Heart right ventricle (tissue), 16 donors: ENCODE measurements around the gene DDX60. TPM values are rescaled to one million over a fixed set of nuclear protein-coding genes. Genes with fewer than 3 reads are reported as not detected.
"Not testable (repeated sequence)": the region's sequence is repeated elsewhere in the genome, so short reads cannot be mapped to it uniquely, and the experiment has no call there.

Experiments
- ATAC-seq, 8 donors: fragments of 200-7000 bp; cut with Tn5 transposase; one replicate each; pipeline ENCODE4 v1.9.1; 2020; ENCODE audit warnings: mild to moderate bottlenecking in 8 of 8, moderate library complexity in 8 of 8, moderate number of reproducible peaks in 1 of 8
- DNase-seq, 2 donors: peaks; one replicate each; pipeline ENCODE4 v3.0.0-alpha.2; 2020
- H3K27ac ChIP-seq, 10 donors: fragments of 200-600 bp; sonication (generic) in 2 of 10; one replicate each; pipeline versions ENCODE4 v1.5.0 to v1.8.0; 2020 to 2022; ENCODE audit warnings: mild to moderate bottlenecking in 3 of 10
- H3K27me3 ChIP-seq, 7 donors: fragments of 200-600 bp; one replicate each; pipeline ENCODE4 v1.8.0; 2021 to 2022; ENCODE audit warnings: mild to moderate bottlenecking in 2 of 7
- H3K36me3 ChIP-seq, 9 donors: fragments of 200-600 bp; sonication (generic) in 1 of 9; one replicate each; pipeline versions ENCODE4 v1.5.0 to v1.8.0; 2020 to 2022; ENCODE audit warnings: mild to moderate bottlenecking in 2 of 9
- H3K4me1 ChIP-seq, 9 donors: fragments of 200-600 bp; sonication (generic) in 1 of 9; one replicate each; pipeline versions ENCODE4 v1.5.0 to v1.8.0; 2020 to 2022; ENCODE audit warnings: mild to moderate bottlenecking in 4 of 9
- H3K4me3 ChIP-seq, 10 donors: fragments of 200-600 bp; sonication (generic) in 2 of 10; one replicate each; pipeline versions ENCODE4 v1.5.0 to v1.8.0; 2020 to 2022; ENCODE audit warnings: mild to moderate bottlenecking in 7 of 10, moderate library complexity in 2 of 10
- H3K9me3 ChIP-seq, 11 donors: fragments of 200-600 bp in 10 of 11; sonication (generic) in 2 of 11; one replicate each; pipeline versions ENCODE4 v1.5.0 to v1.8.0; 2013 to 2022; ENCODE audit warnings: mild to moderate bottlenecking in 2 of 11, control low read depth in 1 of 11, moderate library complexity in 1 of 11
- WGBS, 2 donors: extraction: QIAGEN DNeasy Blood & Tissue Kit; methylation state at CpG; one replicate each; pipeline ENCODE4 v1.1.7; 2013; ENCODE audit warnings: inconsistent platforms in 1 of 2; 5-methylcytosine and 5-hydroxymethylcytosine counted together
- intact Hi-C, 10 donors: fragments of 100-400 bp; cut with DNase I; formaldehyde crosslinking; loops; one replicate each; pipeline versions ENCODE4 v1.11.1 to v1.14.2; 2022
- polyA plus RNA-seq, 2 donors: library from polyadenylated mRNA; stranded (reverse); fragments of 200-250 nt; gene quantifications; one replicate each; pipeline ENCODE4 v1.2.3, GENCODE V29; 2013
- total RNA-seq, 10 donors: library from RNA; stranded (reverse); fragmentation: NEBNext Ultra II Directional in 3 of 10; extraction: Animal tissue kit (Norgen Biotek cat#: 25700) in 3 of 10; gene quantifications; one replicate each; pipeline versions ENCODE4 v1.2.1 to v1.2.4, GENCODE V29; 2021 to 2023
- TF ChIP-seq, protein P1 (sequence below), 9 donors: fragments of 200-600 bp; sonication (generic) in 2 of 9; IDR thresholded peaks; one replicate each; pipeline versions ENCODE4 v1.5.0 to v1.8.0; 2021 to 2022; ENCODE audit warnings: antibody characterized with exemption in 9 of 9, mild to moderate bottlenecking in 5 of 9, moderate library complexity in 1 of 9
- donor health status: Arrhythmogenic right ventricular cardiomyopathy.
- donor health status: ischemic (EF 13 %, LVEDD 7.1; RV severe dilation, severe dysfunction).
- donor health status: healthy with polysubstance abuse.
- donor health status: DM: no; HTN: yes; CAD: no.
- donor health status: DM: no; HTN: no; CAD: no.
- donor health status: ischemic (EF 25% LVEDD 6.9; RV normal size, moderate dysfunction).
- donor health status: ischemic (EF 25% LVEDD 5.7; RV mildly dilated, moderate dysfunction).
- donor health status: healthy.
- donor health status: DM: yes; HTN: yes; CAD: no.
- donor health status: Ischemic cardiomyopathy.
- donor health status: ischemic (EF 35%, LVEDD 5.7; RV mildly dilated, moderate dysfunction).
- donor health status: nonischemic (EF 11% LVEDD 7.7; RV severe dilation, severe dysfunction).
- donor health status: DM: yes; HTN: yes; CAD: no.
- donor health status: PGD.
- donor health status: ischemic (EF 29% LVEDD 5.4; RV normal size, mild dysfunction).
- donor health status: nonischemic (EF 23%, LVEDD 6.1; RV moderate dilation, normal function).

DDX60 gene
- total and polyA plus RNA-seq, 12 donors, result 2.3 to 21.5 (median 7.7) TPM

DNA sequence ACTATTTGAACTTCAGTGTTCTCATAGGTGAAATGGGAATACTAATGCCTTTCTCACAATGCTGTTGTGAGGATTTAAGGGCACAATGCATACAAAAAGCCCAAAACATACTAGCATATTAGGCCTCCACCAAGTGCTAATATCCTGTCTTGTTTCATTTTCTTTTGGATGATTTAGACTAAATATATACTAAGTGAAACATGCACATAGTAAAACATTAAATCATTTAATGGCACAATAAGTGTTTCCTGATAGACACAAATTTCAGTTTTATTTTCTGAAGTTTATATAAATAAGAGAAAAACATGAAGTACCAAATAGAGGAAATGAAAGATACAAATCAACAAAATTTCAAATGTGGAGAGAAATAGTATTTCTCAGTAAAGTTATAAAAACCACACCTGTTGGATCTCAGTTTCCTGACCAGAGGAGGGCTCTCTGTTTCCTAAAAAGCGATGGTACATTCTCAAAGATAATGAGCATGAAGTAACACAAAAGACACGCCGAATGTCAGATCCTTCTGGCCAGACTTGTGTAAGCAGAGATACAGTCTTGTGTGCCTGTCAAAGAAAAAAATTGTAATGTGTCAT is 25.1 kb downstream of the DDX60 start:
- Histone ChIP-seq H3K4me1 (no peaks in the 10 kb centered on the region), H3K27ac (no peak overlapping the region), H3K4me3 (no peak overlapping the region), H3K27me3 (no peaks in the 10 kb centered on the region), H3K36me3 (peaks cover 0 to 90% (median 0%) of the 10 kb centered on the region in 9 donors), H3K9me3 (no peaks in the 10 kb centered on the region)
- 87 to 95% methylated on average over 3 of the region's 3 CpGs for WGBS, 2 donors
- ATAC-seq (no peak), DNase-seq (no peak)
- intact Hi-C loops, result no loop called here
- TF ChIP-seq, protein P1, sequence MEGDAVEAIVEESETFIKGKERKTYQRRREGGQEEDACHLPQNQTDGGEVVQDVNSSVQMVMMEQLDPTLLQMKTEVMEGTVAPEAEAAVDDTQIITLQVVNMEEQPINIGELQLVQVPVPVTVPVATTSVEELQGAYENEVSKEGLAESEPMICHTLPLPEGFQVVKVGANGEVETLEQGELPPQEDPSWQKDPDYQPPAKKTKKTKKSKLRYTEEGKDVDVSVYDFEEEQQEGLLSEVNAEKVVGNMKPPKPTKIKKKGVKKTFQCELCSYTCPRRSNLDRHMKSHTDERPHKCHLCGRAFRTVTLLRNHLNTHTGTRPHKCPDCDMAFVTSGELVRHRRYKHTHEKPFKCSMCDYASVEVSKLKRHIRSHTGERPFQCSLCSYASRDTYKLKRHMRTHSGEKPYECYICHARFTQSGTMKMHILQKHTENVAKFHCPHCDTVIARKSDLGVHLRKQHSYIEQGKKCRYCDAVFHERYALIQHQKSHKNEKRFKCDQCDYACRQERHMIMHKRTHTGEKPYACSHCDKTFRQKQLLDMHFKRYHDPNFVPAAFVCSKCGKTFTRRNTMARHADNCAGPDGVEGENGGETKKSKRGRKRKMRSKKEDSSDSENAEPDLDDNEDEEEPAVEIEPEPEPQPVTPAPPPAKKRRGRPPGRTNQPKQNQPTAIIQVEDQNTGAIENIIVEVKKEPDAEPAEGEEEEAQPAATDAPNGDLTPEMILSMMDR (IDR thresholded peaks at IDR 0.05), result no peak

DNA sequence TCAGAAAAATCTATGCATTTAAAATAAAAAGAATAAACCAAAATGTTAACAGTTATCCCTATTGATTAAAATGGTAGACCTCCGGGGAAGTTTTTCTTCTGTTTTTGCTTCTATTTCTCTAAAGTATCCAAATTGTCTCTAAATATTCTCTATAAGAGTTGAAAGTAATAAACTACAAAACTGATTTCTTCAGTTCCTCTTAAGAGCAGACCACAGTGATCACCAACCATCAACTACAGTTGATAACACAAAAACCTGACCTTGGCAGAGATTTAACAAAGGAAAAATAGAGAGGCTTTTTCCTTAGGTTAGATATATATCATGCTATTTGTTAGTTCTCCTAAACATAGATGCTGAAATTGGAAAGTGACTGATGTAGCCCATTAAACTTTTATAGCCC is 27.3 kb downstream of the DDX60 start:
- WGBS, 2 donors, result 95 to 96% methylated on average over 1 of the region's 1 CpG
- peaks cover 0 to 93% (median 0%) of the 10 kb centered on the region in 9 donors for H3K36me3 ChIP-seq
- TF ChIP-seq, protein P1 (IDR thresholded peaks at IDR 0.05), result no peak
- DNase-seq, result no peak
- H3K9me3 ChIP-seq, result no peaks in the 10 kb centered on the region
- intact Hi-C loops, result no loop called here
- H3K27me3 ChIP-seq, result no peaks in the 10 kb centered on the region
- no peaks in the 10 kb centered on the region for H3K4me1 ChIP-seq
- no peak for ATAC-seq
- no peak overlapping the region for H3K27ac ChIP-seq
- H3K4me3 ChIP-seq, result no peak overlapping the region

DNA sequence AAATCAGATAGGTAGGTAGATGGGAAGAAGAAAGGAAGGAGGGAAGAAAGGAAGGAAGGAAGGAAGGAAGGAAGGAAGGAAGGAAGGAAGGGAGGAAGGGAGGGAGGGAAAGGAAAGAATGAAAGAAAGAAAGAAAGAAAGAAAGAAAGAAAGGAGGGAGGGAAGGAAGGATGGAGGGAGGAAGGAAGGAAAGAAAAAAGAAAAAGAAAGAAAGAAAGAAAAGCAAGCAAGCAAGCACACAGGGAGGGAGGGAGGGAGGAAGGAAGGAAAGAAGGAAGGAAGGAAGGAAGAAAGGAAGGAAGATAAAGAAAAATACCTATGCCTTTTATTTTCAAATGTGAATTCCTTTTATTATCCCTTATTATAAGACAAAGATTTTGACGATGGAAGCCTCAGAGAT is 32.7 kb downstream of the DDX60 start:
- H3K4me3 ChIP-seq, H3K9me3 ChIP-seq, intact Hi-C loops, H3K4me1 ChIP-seq, ATAC-seq, H3K27me3 ChIP-seq, H3K27ac ChIP-seq, DNase-seq: not testable (repeated sequence)
- WGBS, 2 donors, result 92 to 97% methylated on average over 1 of the region's 1 CpG
- peaks cover 0 to 91% (median 13%) of the 10 kb centered on the region in 9 donors for H3K36me3 ChIP-seq

DNA sequence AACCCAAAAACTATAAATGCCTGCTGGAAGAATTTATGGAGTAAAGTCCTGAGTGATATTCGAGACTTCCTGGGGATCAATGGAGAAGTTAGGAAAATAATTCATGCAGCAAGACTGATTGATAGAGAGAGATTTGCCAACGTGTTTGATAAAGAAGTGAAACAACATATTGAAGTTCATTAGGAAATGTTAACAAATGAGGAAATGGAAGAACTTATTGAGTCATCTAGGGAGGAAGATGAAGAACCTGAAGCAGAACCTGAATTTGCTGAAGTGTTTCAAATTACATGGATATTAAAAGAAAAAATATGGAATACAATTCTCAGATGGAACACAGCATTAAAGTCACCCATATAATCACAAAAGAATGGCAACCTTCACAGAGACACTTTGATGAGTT is 39.0 kb downstream of the DDX60 start:
- no peak overlapping the region for H3K27ac ChIP-seq
- H3K4me1 ChIP-seq, result no peaks in the 10 kb centered on the region
- 80 to 89% methylated on average over 2 of the region's 2 CpGs for WGBS, 2 donors
- no peaks in the 10 kb centered on the region for H3K9me3 ChIP-seq
- TF ChIP-seq, protein P1 (IDR thresholded peaks at IDR 0.05), result no peak
- intact Hi-C loops, result loop anchor here in 1 of 10 donors (10.0 kb wide), 1 partner anchor 125 kb away; no protein-coding TSS in a partner anchor
- DNase-seq, result no peak
- H3K36me3 ChIP-seq, result peaks cover 0 to 100% (median 32%) of the 10 kb centered on the region in 9 donors
- no peaks in the 10 kb centered on the region for H3K27me3 ChIP-seq
- H3K4me3 ChIP-seq, result no peak overlapping the region
- ATAC-seq, result no peak

DNA sequence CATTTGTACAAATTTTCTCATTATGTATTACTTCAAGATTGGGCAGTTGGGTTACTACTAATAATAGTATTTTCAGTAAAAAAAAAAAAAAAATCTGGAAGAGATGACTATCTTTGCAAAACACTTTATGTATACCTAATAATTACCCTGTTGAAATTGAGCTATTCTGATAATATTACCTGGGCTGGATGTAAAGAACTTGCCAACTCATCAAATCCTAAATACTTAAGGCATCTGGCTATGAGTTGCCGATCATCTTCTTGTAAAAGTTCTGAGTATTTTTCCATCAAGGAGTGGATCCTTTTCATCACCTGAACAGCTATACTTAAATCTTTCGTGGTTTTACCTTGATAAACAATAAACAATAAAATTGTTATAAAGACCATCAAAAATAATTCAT is 42.7 kb downstream of the DDX60 start:
- 97% methylated on average over 2 of the region's 2 CpGs for WGBS, 2 donors
- no peaks in the 10 kb centered on the region for H3K27me3 ChIP-seq
- intact Hi-C loops, result loop anchor here in 1 of 10 donors (10.0 kb wide), 1 partner anchor 129 kb away; no protein-coding TSS in a partner anchor
- no peaks in the 10 kb centered on the region for H3K4me1 ChIP-seq
- peaks cover 0 to 100% (median 27%) of the 10 kb centered on the region in 9 donors for H3K36me3 ChIP-seq
- no peak overlapping the region for H3K27ac ChIP-seq
- DNase-seq (no peak), ATAC-seq (no peak)
- TF ChIP-seq, protein P1 (IDR thresholded peaks at IDR 0.05), result no peak
- H3K4me3 ChIP-seq, result no peak overlapping the region
- no peaks in the 10 kb centered on the region for H3K9me3 ChIP-seq
